Activated CD4-positive, alpha-beta memory T cell treated with anti-CD3 and anti-CD28 coated beads for 36 hours (primary cell): ENCODE data around the gene MEGF11. TPM values are rescaled to one million over a fixed set of nuclear protein-coding genes. Genes with fewer than 3 reads are reported as not detected.

ENCODE experiments used
- CTCF ChIA-PET: fragments of 350-600 bp; sonication (Branson Sonifier 250); formaldehyde crosslinking; loops from one replicate; lab custom pipeline; 2021; ENCODE audit warnings: antibody characterized with exemption, inconsistent platforms; lab: Charles Lee
- POLR2A ChIA-PET: fragments of 350-600 bp; sonication (Branson Sonifier 250); formaldehyde crosslinking; loops from one replicate; lab custom pipeline; 2021; ENCODE audit warnings: antibody characterized with exemption; lab: Charles Lee
- DNase-seq: peaks from one replicate; pipeline ENCODE4 v3.0.0-alpha.2; 2020
- H3K27ac Mint-ChIP-seq: one replicate; pipeline ENCODE4 v1.8.0; 2021; ENCODE audit warnings: mixed read lengths
- H3K27me3 Mint-ChIP-seq: one replicate; pipeline ENCODE4 v1.8.0; 2021; ENCODE audit warnings: mixed read lengths
- H3K36me3 Mint-ChIP-seq: one replicate; pipeline ENCODE4 v1.8.0; 2021; ENCODE audit warnings: mixed read lengths
- H3K4me1 Mint-ChIP-seq: one replicate; pipeline ENCODE4 v1.8.0; 2021; ENCODE audit warnings: low read depth, mixed read lengths
- H3K4me3 Mint-ChIP-seq: one replicate; pipeline ENCODE4 v1.8.0; 2021; ENCODE audit warnings: mild to moderate bottlenecking, mixed read lengths
- H3K9me3 Mint-ChIP-seq: one replicate; pipeline ENCODE4 v1.8.0; 2021; ENCODE audit warnings: mixed read lengths
- intact Hi-C: fragments of 100-400 bp; cut with micrococcal nuclease; formaldehyde crosslinking; loops from one replicate; pipeline ENCODE4 v1.15.1; 2023
- total RNA-seq, 2 experiments: library from RNA; stranded (reverse); gene quantifications; one replicate each; pipeline ENCODE4 v1.2.3, GENCODE V29; 2021

MEGF11 gene
- total RNA-seq, 2 experiments from 2014 or later, result not detected

GRCh38 chr15:65996901-65997300, 256.6 kb downstream of the MEGF11 start:
- H3K27ac Mint-ChIP-seq, result no peak overlapping the region
- DNase-seq, result no peak
- H3K9me3 Mint-ChIP-seq, result no peaks in the 10 kb centered on the region
- CTCF ChIA-PET, result no interaction called here
- H3K4me3 Mint-ChIP-seq, result no peak overlapping the region
- intact Hi-C loops, result no loop called here
- no peaks in the 10 kb centered on the region for H3K4me1 Mint-ChIP-seq
- POLR2A ChIA-PET, result no interaction called here
- no peaks in the 10 kb centered on the region for H3K36me3 Mint-ChIP-seq
- H3K27me3 Mint-ChIP-seq, result peaks cover 12% of the 10 kb centered on the region

- no peaks in the 10 kb centered on the region for H3K4me1 Mint-ChIP-seq
- CTCF ChIA-PET, result no interaction called here
- no peak for DNase-seq
- no peak overlapping the region for H3K4me3 Mint-ChIP-seq
- no peaks in the 10 kb centered on the region for H3K36me3 Mint-ChIP-seq
- H3K9me3 Mint-ChIP-seq, result no peaks in the 10 kb centered on the region
- H3K27ac Mint-ChIP-seq, result no peak overlapping the region
- POLR2A ChIA-PET, result no interaction called here
- intact Hi-C loops, result no loop called here
- H3K27me3 Mint-ChIP-seq, result peaks cover 18% of the 10 kb centered on the region
These were observed 258.7 kb downstream of the MEGF11 start for GRCh38 chr15:65994832-65995231.

- POLR2A ChIA-PET, result no interaction called here
- H3K4me1 Mint-ChIP-seq, result no peaks in the 10 kb centered on the region
- peaks cover 19% of the 10 kb centered on the region for H3K27me3 Mint-ChIP-seq
- intact Hi-C loops, result no loop called here
- H3K4me3 Mint-ChIP-seq, result no peak overlapping the region
- CTCF ChIA-PET, result no interaction called here
- no peak overlapping the region for H3K27ac Mint-ChIP-seq
- H3K36me3 Mint-ChIP-seq, result no peaks in the 10 kb centered on the region
- H3K9me3 Mint-ChIP-seq, result no peaks in the 10 kb centered on the region
- DNase-seq, result no peak
These were observed 259.8 kb downstream of the MEGF11 start for GRCh38 chr15:65993762-65994161.

- no peak for DNase-seq
- Mint-ChIP-seq H3K27ac (no peak overlapping the region), H3K36me3 (no peaks in the 10 kb centered on the region), H3K9me3 (no peaks in the 10 kb centered on the region), H3K4me3 (no peak overlapping the region), H3K4me1 (no peaks in the 10 kb centered on the region), H3K27me3 (peaks cover 24% of the 10 kb centered on the region)
- ChIA-PET POLR2A (no interaction called here), CTCF (no interaction called here)
- intact Hi-C loops, result no loop called here
These were observed 260.3 kb downstream of the MEGF11 start for GRCh38 chr15:65993236-65993635.

GRCh38 chr15:65991721-65992483, 261.6 kb downstream of the MEGF11 start:
- no peak overlapping the region for H3K27ac Mint-ChIP-seq
- DNase-seq, result no peak
- no peak overlapping the region for H3K4me3 Mint-ChIP-seq
- no peaks in the 10 kb centered on the region for H3K4me1 Mint-ChIP-seq
- ChIA-PET POLR2A (no interaction called here), CTCF (no interaction called here)
- H3K9me3 Mint-ChIP-seq, result no peaks in the 10 kb centered on the region
- no peaks in the 10 kb centered on the region for H3K36me3 Mint-ChIP-seq
- intact Hi-C loops, result no loop called here
- H3K27me3 Mint-ChIP-seq, result peaks cover 30% of the 10 kb centered on the region

GRCh38 chr15:65990298-65990981, 263.1 kb downstream of the MEGF11 start:
- intact Hi-C loops, result no loop called here
- H3K27ac Mint-ChIP-seq, result no peak overlapping the region
- H3K9me3 Mint-ChIP-seq, result no peaks in the 10 kb centered on the region
- peaks cover 30% of the 10 kb centered on the region for H3K27me3 Mint-ChIP-seq
- no peak overlapping the region for H3K4me3 Mint-ChIP-seq
- POLR2A ChIA-PET, result no interaction called here
- H3K36me3 Mint-ChIP-seq, result no peaks in the 10 kb centered on the region
- CTCF ChIA-PET, result interaction anchor here (0.7 kb wide), 1 partner anchor 103 kb away, joined by 3 read pairs; no protein-coding TSS in a partner anchor
- H3K4me1 Mint-ChIP-seq, result no peaks in the 10 kb centered on the region
- DNase-seq, result no peak

- POLR2A ChIA-PET, result no interaction called here
- Mint-ChIP-seq H3K27ac (no peak overlapping the region), H3K27me3 (peaks cover 48% of the 10 kb centered on the region), H3K9me3 (no peaks in the 10 kb centered on the region), H3K4me3 (no peak overlapping the region), H3K36me3 (no peaks in the 10 kb centered on the region), H3K4me1 (peaks cover 7% of the 10 kb centered on the region)
- DNase-seq, result no peak
- intact Hi-C loops, result no loop called here
- CTCF ChIA-PET, result no interaction called here
These were observed 266.4 kb downstream of the MEGF11 start for GRCh38 chr15:65987100-65987499.

GRCh38 chr15:65986416-65986815, 267.1 kb downstream of the MEGF11 start:
- H3K27me3 Mint-ChIP-seq, result peaks cover 43% of the 10 kb centered on the region
- intact Hi-C loops, result no loop called here
- H3K36me3 Mint-ChIP-seq, result no peaks in the 10 kb centered on the region
- ChIA-PET CTCF (interaction anchor here (1.0 kb wide), 1 partner anchor 124 kb away, joined by 4 read pairs; no protein-coding TSS in a partner anchor), POLR2A (no interaction called here)
- no peak overlapping the region for H3K4me3 Mint-ChIP-seq
- peaks cover 7% of the 10 kb centered on the region for H3K4me1 Mint-ChIP-seq
- no peak for DNase-seq
- H3K27ac Mint-ChIP-seq, result no peak overlapping the region
- H3K9me3 Mint-ChIP-seq, result no peaks in the 10 kb centered on the region

GRCh38 chr15:65985387-65985786, 268.2 kb downstream of the MEGF11 start:
- Mint-ChIP-seq H3K4me1 (peaks cover 7% of the 10 kb centered on the region), H3K27me3 (peaks cover 38% of the 10 kb centered on the region), H3K36me3 (no peaks in the 10 kb centered on the region), H3K9me3 (no peaks in the 10 kb centered on the region), H3K27ac (no peak overlapping the region), H3K4me3 (no peak overlapping the region)
- intact Hi-C loops, result no loop called here
- CTCF ChIA-PET, result interaction anchor here (1.0 kb wide), 1 partner anchor 123 kb away, joined by 4 read pairs; no protein-coding TSS in a partner anchor
- no peak for DNase-seq
- POLR2A ChIA-PET, result no interaction called here

- ChIA-PET POLR2A (no interaction called here), CTCF (interaction anchor here (1.4 to 1.9 kb wide), 4 partner anchors 19 to 345 kb away, joined by 3 to 5 read pairs (median 4); no protein-coding TSS in a partner anchor)
- H3K9me3 Mint-ChIP-seq, result no peaks in the 10 kb centered on the region
- no peaks in the 10 kb centered on the region for H3K36me3 Mint-ChIP-seq
- H3K27ac Mint-ChIP-seq, result no peak overlapping the region
- H3K27me3 Mint-ChIP-seq, result peaks cover 29% of the 10 kb centered on the region
- no peak for DNase-seq
- intact Hi-C loops, result no loop called here
- no peak overlapping the region for H3K4me3 Mint-ChIP-seq
- peaks cover 7% of the 10 kb centered on the region for H3K4me1 Mint-ChIP-seq
These were observed 270.8 kb downstream of the MEGF11 start for GRCh38 chr15:65982627-65983322.

- Mint-ChIP-seq H3K27ac (no peak overlapping the region), H3K36me3 (no peaks in the 10 kb centered on the region), H3K4me3 (peak overlapping the region; percentile 50), H3K27me3 (peaks cover 28% of the 10 kb centered on the region), H3K9me3 (no peaks in the 10 kb centered on the region), H3K4me1 (peaks cover 7% of the 10 kb centered on the region)
- ChIA-PET CTCF (interaction anchor here (1.4 to 1.9 kb wide), 5 partner anchors 9 to 344 kb away, joined by 3 to 5 read pairs (median 4); no protein-coding TSS in a partner anchor), POLR2A (no interaction called here)
- DNase-seq, result peak; percentile 61
- intact Hi-C loops, result no loop called here
These were observed 271.5 kb downstream of the MEGF11 start for GRCh38 chr15:65981837-65982626.
